ENCODE data around the gene APAF1. TPM values are rescaled to one million over a fixed set of nuclear protein-coding genes. Genes with fewer than 3 reads are reported as not detected.

The APAF1 gene
- total and polyA plus RNA-seq, 4 donors: 1.9 to 11.6 (median 6.6) TPM

DNA sequence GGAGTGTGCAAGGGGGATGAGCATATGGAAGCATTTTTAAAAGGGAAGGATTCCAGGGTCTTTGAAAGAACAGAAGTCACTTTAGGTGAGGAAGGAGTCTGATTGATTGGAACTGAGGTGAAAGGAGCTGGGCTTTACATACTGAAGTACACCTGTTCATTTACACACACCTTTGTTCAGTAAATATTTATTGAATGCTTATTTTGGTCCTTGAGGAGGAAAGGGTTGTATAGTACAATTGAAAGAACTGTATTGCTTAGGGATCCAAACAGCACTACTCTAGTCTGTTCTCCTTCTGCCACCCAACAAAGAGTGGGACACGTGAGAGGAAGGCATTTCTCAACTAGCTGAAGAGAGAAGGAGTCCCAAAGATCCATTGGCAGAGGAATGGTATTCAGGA lies 63.9 kb downstream of the APAF1 start:
- TF ChIP-seq, protein P1, sequence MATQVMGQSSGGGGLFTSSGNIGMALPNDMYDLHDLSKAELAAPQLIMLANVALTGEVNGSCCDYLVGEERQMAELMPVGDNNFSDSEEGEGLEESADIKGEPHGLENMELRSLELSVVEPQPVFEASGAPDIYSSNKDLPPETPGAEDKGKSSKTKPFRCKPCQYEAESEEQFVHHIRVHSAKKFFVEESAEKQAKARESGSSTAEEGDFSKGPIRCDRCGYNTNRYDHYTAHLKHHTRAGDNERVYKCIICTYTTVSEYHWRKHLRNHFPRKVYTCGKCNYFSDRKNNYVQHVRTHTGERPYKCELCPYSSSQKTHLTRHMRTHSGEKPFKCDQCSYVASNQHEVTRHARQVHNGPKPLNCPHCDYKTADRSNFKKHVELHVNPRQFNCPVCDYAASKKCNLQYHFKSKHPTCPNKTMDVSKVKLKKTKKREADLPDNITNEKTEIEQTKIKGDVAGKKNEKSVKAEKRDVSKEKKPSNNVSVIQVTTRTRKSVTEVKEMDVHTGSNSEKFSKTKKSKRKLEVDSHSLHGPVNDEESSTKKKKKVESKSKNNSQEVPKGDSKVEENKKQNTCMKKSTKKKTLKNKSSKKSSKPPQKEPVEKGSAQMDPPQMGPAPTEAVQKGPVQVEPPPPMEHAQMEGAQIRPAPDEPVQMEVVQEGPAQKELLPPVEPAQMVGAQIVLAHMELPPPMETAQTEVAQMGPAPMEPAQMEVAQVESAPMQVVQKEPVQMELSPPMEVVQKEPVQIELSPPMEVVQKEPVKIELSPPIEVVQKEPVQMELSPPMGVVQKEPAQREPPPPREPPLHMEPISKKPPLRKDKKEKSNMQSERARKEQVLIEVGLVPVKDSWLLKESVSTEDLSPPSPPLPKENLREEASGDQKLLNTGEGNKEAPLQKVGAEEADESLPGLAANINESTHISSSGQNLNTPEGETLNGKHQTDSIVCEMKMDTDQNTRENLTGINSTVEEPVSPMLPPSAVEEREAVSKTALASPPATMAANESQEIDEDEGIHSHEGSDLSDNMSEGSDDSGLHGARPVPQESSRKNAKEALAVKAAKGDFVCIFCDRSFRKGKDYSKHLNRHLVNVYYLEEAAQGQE (IDR thresholded peaks at IDR 0.05): no peak
- Histone ChIP-seq H3K9ac (ENCODE audit: low read depth in 1 of 2, low read length in 2 of 2) (no peak overlapping the region), H3K27ac (ENCODE audit: low read depth in 1 of 2, low read length in 2 of 2) (no peak overlapping the region), H3K9me3 (ENCODE audit: control insufficient read depth in 4 of 4, low read length in 3 of 4) (no peaks in the 10 kb centered on the region), H3K36me3 (ENCODE audit: control insufficient read depth in 4 of 4, insufficient read depth in 3 of 4, low read depth in 1 of 4, low read length in 3 of 4) (peaks cover 0 to 24% (median 13%) of the 10 kb centered on the region in 4 donors), H3K27me3 (ENCODE audit: control insufficient read depth in 4 of 4, insufficient read depth in 4 of 4, low read length in 3 of 4) (no peaks in the 10 kb centered on the region), H3K4me3 (ENCODE audit: low read depth in 1 of 3, low read length in 3 of 3) (no peak overlapping the region), H3K4me1 (ENCODE audit: control insufficient read depth in 4 of 4, insufficient read depth in 4 of 4, low read length in 3 of 4) (no peaks in the 10 kb centered on the region)
- 100% methylated on average over 1 of the region's 1 CpG for WGBS
- no peak for DNase-seq (ENCODE audit: low spot score)

DNA sequence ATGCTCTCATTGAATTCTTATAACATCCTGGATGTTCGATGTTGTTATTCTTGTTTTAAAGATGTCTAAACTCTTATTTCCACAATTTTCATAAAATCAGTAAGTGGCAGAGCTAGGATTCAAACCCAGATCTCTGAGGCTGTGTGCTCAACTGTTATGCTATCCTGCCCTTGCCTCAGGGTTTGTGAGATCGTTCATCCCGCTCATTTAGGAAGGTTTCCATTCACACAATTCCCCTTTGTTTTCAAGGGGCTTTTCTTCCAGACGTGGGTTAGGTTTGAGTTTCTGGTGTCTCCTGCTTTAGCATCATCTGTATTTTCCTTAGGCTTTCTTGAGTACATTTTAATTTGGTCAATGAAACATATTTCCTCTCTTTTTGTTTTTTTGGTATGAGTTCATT lies 69.3 kb downstream of the APAF1 start:
- H3K27ac ChIP-seq (ENCODE audit: low read depth in 1 of 2, low read length in 2 of 2): no peak overlapping the region
- H3K9me3 ChIP-seq (ENCODE audit: control insufficient read depth in 4 of 4, low read length in 3 of 4): no peaks in the 10 kb centered on the region
- 91% methylated on average over 4 of the region's 4 CpGs for WGBS
- H3K4me3 ChIP-seq (ENCODE audit: low read depth in 1 of 3, low read length in 3 of 3): no peak overlapping the region
- DNase-seq (ENCODE audit: low spot score): no peak
- no peaks in the 10 kb centered on the region for H3K4me1 ChIP-seq (ENCODE audit: control insufficient read depth in 4 of 4, insufficient read depth in 4 of 4, low read length in 3 of 4)
- peaks cover 0 to 15% (median 7%) of the 10 kb centered on the region in 4 donors for H3K36me3 ChIP-seq (ENCODE audit: control insufficient read depth in 4 of 4, insufficient read depth in 3 of 4, low read depth in 1 of 4, low read length in 3 of 4)
- H3K27me3 ChIP-seq (ENCODE audit: control insufficient read depth in 4 of 4, insufficient read depth in 4 of 4, low read length in 3 of 4): no peaks in the 10 kb centered on the region
- no peak for TF ChIP-seq HNF4G (IDR thresholded peaks at IDR 0.05)
- no peak for TF ChIP-seq JUND (IDR thresholded peaks at IDR 0.05)
- TF ChIP-seq, protein P2, sequence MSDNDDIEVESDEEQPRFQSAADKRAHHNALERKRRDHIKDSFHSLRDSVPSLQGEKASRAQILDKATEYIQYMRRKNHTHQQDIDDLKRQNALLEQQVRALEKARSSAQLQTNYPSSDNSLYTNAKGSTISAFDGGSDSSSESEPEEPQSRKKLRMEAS (IDR thresholded peaks at IDR 0.05): no peak
- H3K9ac ChIP-seq (ENCODE audit: low read depth in 1 of 2, low read length in 2 of 2): no peak overlapping the region

DNA sequence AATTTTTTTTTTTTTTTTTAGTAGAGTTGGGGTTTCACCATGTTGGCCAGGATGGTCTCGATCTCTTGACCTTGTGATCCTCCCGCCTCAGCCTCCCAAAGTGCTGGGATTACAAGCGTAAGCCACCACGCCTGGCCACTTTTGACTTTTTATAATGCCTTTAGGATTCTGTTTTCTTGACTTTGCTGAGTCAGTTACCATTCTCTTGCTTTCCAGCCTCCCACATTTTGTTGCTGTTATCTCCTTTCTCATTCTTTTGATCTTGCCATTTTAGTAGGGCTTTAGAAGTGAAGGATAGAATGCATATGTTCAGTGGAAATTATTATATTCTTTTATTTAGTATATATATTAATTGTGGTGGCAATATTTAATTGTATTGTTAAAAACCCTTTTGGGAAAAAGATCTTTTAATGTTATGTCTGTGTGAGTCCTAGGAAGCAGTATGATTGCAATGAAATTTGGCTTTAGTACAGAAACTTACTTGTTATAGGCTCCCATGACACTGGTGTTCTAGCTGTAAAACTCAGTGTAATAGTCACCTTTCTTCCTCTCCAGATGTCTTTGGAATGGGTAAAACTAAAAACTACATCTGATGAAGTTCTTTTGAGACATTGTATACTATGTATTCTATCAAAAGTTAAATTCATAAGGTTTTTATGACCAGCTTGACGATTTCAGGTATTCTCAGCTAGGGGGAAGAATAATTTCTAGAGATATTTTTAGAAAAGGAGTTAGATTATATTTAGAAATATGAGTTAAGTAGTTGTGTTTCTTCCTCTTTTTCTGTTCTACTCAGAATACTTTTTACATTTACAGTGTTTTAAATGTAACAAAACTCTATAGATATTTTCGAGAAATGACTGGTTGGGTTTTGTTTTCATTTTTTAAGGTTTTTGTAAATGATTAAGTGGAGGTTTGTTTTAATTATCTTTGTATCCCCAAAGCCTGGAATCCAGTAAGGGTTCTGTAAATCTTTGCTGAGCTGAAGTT lies 74.7 kb downstream of the APAF1 start:
- Histone ChIP-seq H3K4me1 (ENCODE audit: control insufficient read depth in 4 of 4, insufficient read depth in 4 of 4, low read length in 3 of 4) (no peaks in the 10 kb centered on the region), H3K27me3 (ENCODE audit: control insufficient read depth in 4 of 4, insufficient read depth in 4 of 4, low read length in 3 of 4) (no peaks in the 10 kb centered on the region), H3K27ac (ENCODE audit: low read depth in 1 of 2, low read length in 2 of 2) (no peak overlapping the region), H3K4me3 (ENCODE audit: low read depth in 1 of 3, low read length in 3 of 3) (no peak overlapping the region), H3K9me3 (ENCODE audit: control insufficient read depth in 4 of 4, low read length in 3 of 4) (no peaks in the 10 kb centered on the region), H3K9ac (ENCODE audit: low read depth in 1 of 2, low read length in 2 of 2) (no peak overlapping the region), H3K36me3 (ENCODE audit: control insufficient read depth in 4 of 4, insufficient read depth in 3 of 4, low read depth in 1 of 4, low read length in 3 of 4) (peaks cover 0 to 9% (median 8%) of the 10 kb centered on the region in 4 donors)
- 96% methylated on average over 6 of the region's 6 CpGs for WGBS
- no peak for DNase-seq (ENCODE audit: low spot score)
- TF ChIP-seq HNF4A (conservative IDR thresholded peaks at IDR 0.05): no peak
- TF ChIP-seq, protein P1 (IDR thresholded peaks at IDR 0.05): no peak
- TF ChIP-seq, protein P3, sequence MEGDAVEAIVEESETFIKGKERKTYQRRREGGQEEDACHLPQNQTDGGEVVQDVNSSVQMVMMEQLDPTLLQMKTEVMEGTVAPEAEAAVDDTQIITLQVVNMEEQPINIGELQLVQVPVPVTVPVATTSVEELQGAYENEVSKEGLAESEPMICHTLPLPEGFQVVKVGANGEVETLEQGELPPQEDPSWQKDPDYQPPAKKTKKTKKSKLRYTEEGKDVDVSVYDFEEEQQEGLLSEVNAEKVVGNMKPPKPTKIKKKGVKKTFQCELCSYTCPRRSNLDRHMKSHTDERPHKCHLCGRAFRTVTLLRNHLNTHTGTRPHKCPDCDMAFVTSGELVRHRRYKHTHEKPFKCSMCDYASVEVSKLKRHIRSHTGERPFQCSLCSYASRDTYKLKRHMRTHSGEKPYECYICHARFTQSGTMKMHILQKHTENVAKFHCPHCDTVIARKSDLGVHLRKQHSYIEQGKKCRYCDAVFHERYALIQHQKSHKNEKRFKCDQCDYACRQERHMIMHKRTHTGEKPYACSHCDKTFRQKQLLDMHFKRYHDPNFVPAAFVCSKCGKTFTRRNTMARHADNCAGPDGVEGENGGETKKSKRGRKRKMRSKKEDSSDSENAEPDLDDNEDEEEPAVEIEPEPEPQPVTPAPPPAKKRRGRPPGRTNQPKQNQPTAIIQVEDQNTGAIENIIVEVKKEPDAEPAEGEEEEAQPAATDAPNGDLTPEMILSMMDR (IDR thresholded peaks at IDR 0.05; ENCODE audit: low read depth, low read length, missing input control): no peak
- TF ChIP-seq GABPA (IDR thresholded peaks at IDR 0.05 in 1 of 2, conservative IDR thresholded peaks at IDR 0.05 in 1 of 2): no peak
- TF ChIP-seq RAD21 (IDR thresholded peaks at IDR 0.05): no peak
- TF ChIP-seq, protein P2 (IDR thresholded peaks at IDR 0.05): no peak
- no peak for TF ChIP-seq RXRA (IDR thresholded peaks at IDR 0.05)
- TF ChIP-seq EGR1 (IDR thresholded peaks at IDR 0.05; ENCODE audit: low read depth in 2 of 2): no peak
- TF ChIP-seq, protein P4, sequence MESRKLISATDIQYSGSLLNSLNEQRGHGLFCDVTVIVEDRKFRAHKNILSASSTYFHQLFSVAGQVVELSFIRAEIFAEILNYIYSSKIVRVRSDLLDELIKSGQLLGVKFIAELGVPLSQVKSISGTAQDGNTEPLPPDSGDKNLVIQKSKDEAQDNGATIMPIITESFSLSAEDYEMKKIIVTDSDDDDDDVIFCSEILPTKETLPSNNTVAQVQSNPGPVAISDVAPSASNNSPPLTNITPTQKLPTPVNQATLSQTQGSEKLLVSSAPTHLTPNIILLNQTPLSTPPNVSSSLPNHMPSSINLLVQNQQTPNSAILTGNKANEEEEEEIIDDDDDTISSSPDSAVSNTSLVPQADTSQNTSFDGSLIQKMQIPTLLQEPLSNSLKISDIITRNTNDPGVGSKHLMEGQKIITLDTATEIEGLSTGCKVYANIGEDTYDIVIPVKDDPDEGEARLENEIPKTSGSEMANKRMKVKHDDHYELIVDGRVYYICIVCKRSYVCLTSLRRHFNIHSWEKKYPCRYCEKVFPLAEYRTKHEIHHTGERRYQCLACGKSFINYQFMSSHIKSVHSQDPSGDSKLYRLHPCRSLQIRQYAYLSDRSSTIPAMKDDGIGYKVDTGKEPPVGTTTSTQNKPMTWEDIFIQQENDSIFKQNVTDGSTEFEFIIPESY (IDR thresholded peaks at IDR 0.05): no peak
- no peak for TF ChIP-seq FOXA1 (IDR thresholded peaks at IDR 0.05)
- TF ChIP-seq FOXA2 (IDR thresholded peaks at IDR 0.05): no peak
- no peak for TF ChIP-seq JUND (IDR thresholded peaks at IDR 0.05)
- no peak for TF ChIP-seq SP1 (IDR thresholded peaks at IDR 0.05)

All from liver (tissue), 9 donors.